Karpas-422 (cell line): ENCODE measurements around the gene ZC3HAV1. TPM values are rescaled to one million over a fixed set of nuclear protein-coding genes. Genes with fewer than 3 reads are reported as not detected.

ENCODE experiments used
- DNase-seq: peaks from one replicate; pipeline ENCODE4 v3.0.0-alpha.2; 2015
- H2AFZ ChIP-seq: fragments of 200-600 bp; sonication (generic); 2 replicates; pipeline ENCODE4 v1.6.1; 2014; ENCODE audit warnings: antibody characterized with exemption, low read length, mixed read lengths
- H3K27ac ChIP-seq: fragments of 200-600 bp; sonication (generic); 2 replicates; pipeline ENCODE4 v1.5.1; 2014; ENCODE audit warnings: mild to moderate bottlenecking, low read length, moderate library complexity
- H3K27me3 ChIP-seq: fragments of 200-600 bp; sonication (generic); 2 replicates; pipeline ENCODE4 v1.6.1; 2014; ENCODE audit warnings: low read length, mixed read lengths
- H3K36me3 ChIP-seq: fragments of 200-600 bp; sonication (generic); 2 replicates; pipeline ENCODE4 v1.6.1; 2014; ENCODE audit warnings: low read length, mixed read lengths; ENCODE audit not compliant: insufficient read depth
- H3K4me1 ChIP-seq: fragments of 200-600 bp; sonication (generic); 2 replicates; pipeline ENCODE4 v1.6.1; 2014; ENCODE audit warnings: mild to moderate bottlenecking, low read length, mixed read lengths
- H3K4me2 ChIP-seq: fragments of 200-600 bp; sonication (generic); 2 replicates; pipeline ENCODE4 v1.6.1; 2014; ENCODE audit warnings: low read length, low read depth, mild to moderate bottlenecking; ENCODE audit not compliant: poor library complexity, severe bottlenecking
- H3K4me3 ChIP-seq: fragments of 200-600 bp; sonication (generic); 2 replicates; pipeline ENCODE4 v1.5.1; 2014; ENCODE audit warnings: mild to moderate bottlenecking, antibody characterized with exemption, low read length, mixed read lengths
- H3K79me2 ChIP-seq: fragments of 200-600 bp; sonication (generic); 2 replicates; pipeline ENCODE4 v1.6.1; 2014; ENCODE audit warnings: mild to moderate bottlenecking, low read length, mixed read lengths
- H3K9ac ChIP-seq: fragments of 200-600 bp; sonication (generic); 2 replicates; pipeline ENCODE4 v1.6.0; 2014; ENCODE audit warnings: low read length
- H3K9me2 ChIP-seq: fragments of 200-600 bp; sonication (generic), shearing (Covaris generic); replicated peaks from 2 replicates; pipeline ENCODE4 v1.6.0; 2014; ENCODE audit warnings: mild to moderate bottlenecking, low read length, moderate library complexity; ENCODE audit not compliant: insufficient read depth
- H3K9me3 ChIP-seq: fragments of 300-700, 200-600 bp; sonication (generic); 2 replicates; pipeline ENCODE4 v1.6.1; 2014; ENCODE audit warnings: low read length, mixed read lengths
- H4K20me1 ChIP-seq: fragments of 200-600 bp; sonication (generic); 2 replicates; pipeline ENCODE4 v1.6.1; 2014; ENCODE audit warnings: mild to moderate bottlenecking, antibody characterized with exemption, low read length, low read depth; ENCODE audit not compliant: insufficient read depth
- total RNA-seq: library from RNA; depleted of rRNA; stranded (reverse); fragments of >200 nt; shearing (Covaris generic); gene quantifications from 2 replicates; pipeline ENCODE4 v1.2.3, GENCODE V29; 2014; ENCODE audit warnings: low replicate concordance; rRNA removed

Gene ZC3HAV1
- total RNA-seq, 1 experiment from 2014 or later, result 49.2 TPM

DNA sequence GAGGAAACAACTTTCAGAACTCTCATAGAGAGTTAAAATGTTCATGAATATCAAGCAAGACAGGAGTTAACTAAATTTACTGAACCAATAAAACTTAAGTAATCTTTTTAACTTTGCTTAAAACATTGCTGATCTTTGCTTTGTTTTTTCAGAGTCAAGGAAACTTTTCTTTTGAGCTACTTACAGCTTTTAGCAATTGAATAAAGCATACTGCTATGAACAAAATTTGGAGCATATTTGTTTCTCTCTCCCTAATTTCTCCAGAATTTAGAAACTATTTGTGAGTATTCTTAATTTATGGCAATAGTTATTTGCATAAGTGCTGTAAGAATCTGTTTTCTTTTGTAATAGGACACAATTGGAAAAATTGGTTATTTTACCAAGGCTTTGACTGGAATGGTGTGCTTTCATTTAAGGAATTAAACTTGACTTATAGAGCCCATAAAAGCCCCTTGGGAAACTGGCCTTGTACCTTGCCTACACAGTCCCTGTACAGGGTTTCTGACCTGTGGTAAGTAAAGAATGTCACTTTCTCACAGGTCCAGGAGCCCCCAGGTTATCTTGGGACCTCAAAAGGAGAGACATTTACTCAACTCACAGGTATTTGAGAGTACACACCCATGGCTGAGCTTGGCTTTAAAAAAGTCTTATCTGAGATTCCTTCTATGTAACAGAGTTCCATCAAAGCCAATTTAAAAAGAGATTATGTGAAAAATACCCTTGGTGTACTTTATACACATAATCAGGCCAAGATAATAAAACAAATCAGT, 105.0 kb downstream of the ZC3HAV1 start:
- Histone ChIP-seq H3K79me2 (no peaks in the 10 kb centered on the region), H3K4me3 (no peak overlapping the region), H3K9me2 (no peaks in the 10 kb centered on the region), H3K9me3 (no peaks in the 10 kb centered on the region), H3K27ac (no peak overlapping the region), H2AFZ (no peak overlapping the region), H4K20me1 (no peaks in the 10 kb centered on the region), H3K27me3 (no peaks in the 10 kb centered on the region), H3K4me1 (no peaks in the 10 kb centered on the region), H3K4me2 (no peak overlapping the region), H3K36me3 (no peaks in the 10 kb centered on the region), H3K9ac (no peak overlapping the region)
- DNase-seq, result no peak

DNA sequence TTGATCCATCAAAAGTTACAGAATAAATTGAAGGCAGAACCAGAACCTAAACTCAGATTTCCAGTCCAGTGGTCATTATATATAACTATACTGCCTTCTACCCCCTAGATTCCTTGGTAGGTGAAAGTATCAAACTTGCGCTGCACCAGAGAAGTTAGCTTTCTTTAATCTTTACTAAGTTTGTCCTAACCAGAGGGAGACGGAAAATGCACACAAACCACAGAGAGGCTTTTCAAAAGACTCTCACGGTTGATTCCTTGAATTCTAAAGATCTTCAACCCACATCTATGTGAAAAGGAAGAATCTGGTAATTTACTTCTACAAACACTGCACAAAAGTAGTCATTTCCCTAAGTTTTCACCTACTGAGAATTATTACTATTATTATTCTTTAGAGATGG, 110.1 kb downstream of the ZC3HAV1 start:
- Histone ChIP-seq H3K9me2 (no peaks in the 10 kb centered on the region), H2AFZ (no peak overlapping the region), H4K20me1 (no peaks in the 10 kb centered on the region), H3K9me3 (no peaks in the 10 kb centered on the region), H3K27ac (no peak overlapping the region), H3K36me3 (no peaks in the 10 kb centered on the region), H3K4me2 (no peak overlapping the region), H3K79me2 (no peaks in the 10 kb centered on the region), H3K4me1 (no peaks in the 10 kb centered on the region), H3K9ac (no peak overlapping the region), H3K27me3 (no peaks in the 10 kb centered on the region), H3K4me3 (no peak overlapping the region)
- no peak for DNase-seq

Other genes with a start within 250 kb of the ZC3HAV1 start
- not detected in 2 replicates for gene KIAA1549, start 128.3 kb downstream of the ZC3HAV1 start, total RNA-seq
- 0.25 TPM in 1 of 2 replicates, not detected in the other for gene ZC3HAV1L, start 73.7 kb downstream of the ZC3HAV1 start, total RNA-seq
- 5.6 and 8.9 TPM in 2 replicates for gene UBN2, start 121.5 kb upstream of the ZC3HAV1 start, total RNA-seq
- gene FMC1, start 231.6 kb upstream of the ZC3HAV1 start, total RNA-seq, result 18.0 and 24.7 TPM in 2 replicates